PC-9 (cell line): ENCODE measurements around the gene LIX1.

Source experiments
- CTCF ChIP-seq: fragments of 200-600 bp; sonication (generic); conservative IDR thresholded peaks from 2 replicates; pipeline ENCODE4 v1.6.1; 2017; ENCODE audit warnings: mixed run types, antibody characterized with exemption, mild to moderate bottlenecking, moderate library complexity
- EZH2 ChIP-seq: fragments of 200-600 bp; sonication (generic); IDR thresholded peaks from 2 replicates; pipeline ENCODE4 v1.8.0; 2017; ENCODE audit warnings: antibody characterized with exemption, low read depth

GRCh38 chr5:97070234-97070633 is 72.2 kb downstream of the LIX1 start:
- no peak for TF ChIP-seq EZH2
- no peak for TF ChIP-seq CTCF
